Measurements from ENCODE around the gene ARHGEF28.

DNA sequence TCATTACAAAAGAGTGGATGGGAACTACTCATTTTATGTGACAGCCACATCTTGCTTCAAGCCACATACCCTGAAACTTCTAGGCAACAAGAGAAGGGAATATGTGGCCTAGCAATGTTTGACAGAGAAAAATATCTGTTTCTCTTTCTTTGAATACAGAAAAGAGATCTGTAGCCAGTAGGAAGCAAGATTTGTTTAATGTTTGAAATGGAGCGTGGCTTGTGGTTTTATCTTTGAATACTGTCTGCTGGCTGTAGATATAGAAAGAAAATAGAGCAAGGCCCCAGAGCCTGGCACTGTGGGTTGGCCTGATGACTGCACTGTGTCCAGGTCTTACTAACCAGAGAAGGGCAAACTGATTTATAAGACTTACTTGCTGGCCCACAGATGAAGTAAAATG is 133.8 kb downstream of the ARHGEF28 start:
- TF ChIP-seq, protein P1, sequence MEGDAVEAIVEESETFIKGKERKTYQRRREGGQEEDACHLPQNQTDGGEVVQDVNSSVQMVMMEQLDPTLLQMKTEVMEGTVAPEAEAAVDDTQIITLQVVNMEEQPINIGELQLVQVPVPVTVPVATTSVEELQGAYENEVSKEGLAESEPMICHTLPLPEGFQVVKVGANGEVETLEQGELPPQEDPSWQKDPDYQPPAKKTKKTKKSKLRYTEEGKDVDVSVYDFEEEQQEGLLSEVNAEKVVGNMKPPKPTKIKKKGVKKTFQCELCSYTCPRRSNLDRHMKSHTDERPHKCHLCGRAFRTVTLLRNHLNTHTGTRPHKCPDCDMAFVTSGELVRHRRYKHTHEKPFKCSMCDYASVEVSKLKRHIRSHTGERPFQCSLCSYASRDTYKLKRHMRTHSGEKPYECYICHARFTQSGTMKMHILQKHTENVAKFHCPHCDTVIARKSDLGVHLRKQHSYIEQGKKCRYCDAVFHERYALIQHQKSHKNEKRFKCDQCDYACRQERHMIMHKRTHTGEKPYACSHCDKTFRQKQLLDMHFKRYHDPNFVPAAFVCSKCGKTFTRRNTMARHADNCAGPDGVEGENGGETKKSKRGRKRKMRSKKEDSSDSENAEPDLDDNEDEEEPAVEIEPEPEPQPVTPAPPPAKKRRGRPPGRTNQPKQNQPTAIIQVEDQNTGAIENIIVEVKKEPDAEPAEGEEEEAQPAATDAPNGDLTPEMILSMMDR (IDR thresholded peaks at IDR 0.05) = no peak
- TF ChIP-seq POLR2A (IDR thresholded peaks at IDR 0.05) = no peak

All from right lobe of liver (tissue), 4 donors.